Measurements from ENCODE around the gene UNKL.

Gene UNKL

GRCh38 chr16:1314399-1315068, 100.0 kb downstream of the UNKL start:
- DNase-seq (ENCODE audit: insufficient read length, low spot score) = no peak
- FAIRE-seq = no peak

GRCh38 chr16:1313721-1314369, 100.7 kb downstream of the UNKL start:
- no peak for DNase-seq (ENCODE audit: insufficient read length, low spot score)
- no peak for FAIRE-seq

Measured in GM19239 (cell line).